Middle frontal gyrus (tissue), 1 donor: ENCODE results near the gene PHF20.
A peak's percentile ranks its signal among the peaks of the same experiment; 100 is the strongest.
"Not testable (repeated sequence)": the region's sequence is repeated elsewhere in the genome, so short reads cannot be mapped to it uniquely, and the experiment has no call there.

Experiments used
- DNase-seq: peaks from one replicate; pipeline ENCODE4 v3.0.0-alpha.2; 2015; ENCODE audit warnings: low spot score; ENCODE audit errors: extremely low spot score

PHF20 gene

GRCh38 chr20:35739294-35740163 lies 32.3 kb upstream of the PHF20 start:
- DNase-seq = no peak

GRCh38 chr20:35741892-35742740 lies 29.7 kb upstream of the PHF20 start, which contains the start of gene RBM39:
RBM39 (minus strand) TSS chr20:35742260; CDS start chr20:35740874, 1,386 bp downstream.
- peak; percentile 100 for DNase-seq

GRCh38 chr20:35742741-35743523 lies 28.9 kb upstream of the PHF20 start:
- DNase-seq = no peak

GRCh38 chr20:35743693-35744491 lies 27.9 kb upstream of the PHF20 start:
- no peak for DNase-seq

GRCh38 chr20:35744492-35744841 lies 27.3 kb upstream of the PHF20 start:
- DNase-seq = not testable (repeated sequence)

- no peak for DNase-seq
Observed at GRCh38 chr20:35750611-35751010, 21.2 kb upstream of the PHF20 start.

GRCh38 chr20:35756404-35756803 lies 15.4 kb upstream of the PHF20 start:
- no peak for DNase-seq

- DNase-seq = no peak
Observed at GRCh38 chr20:35757098-35757705, 14.6 kb upstream of the PHF20 start.

GRCh38 chr20:35761548-35761947 lies 10.3 kb upstream of the PHF20 start:
- DNase-seq = not testable (repeated sequence)

GRCh38 chr20:35762461-35762860 lies 9.4 kb upstream of the PHF20 start:
- no peak for DNase-seq

GRCh38 chr20:35764936-35765335 lies 6.9 kb upstream of the PHF20 start:
- DNase-seq = not testable (repeated sequence)

GRCh38 chr20:35766843-35767242 lies 5.0 kb upstream of the PHF20 start:
- no peak for DNase-seq

GRCh38 chr20:35767683-35768481 lies 3.9 kb upstream of the PHF20 start:
- no peak for DNase-seq

GRCh38 chr20:35768731-35769664 lies 2.8 kb upstream of the PHF20 start:
- peak; percentile 17 for DNase-seq

- DNase-seq = no peak
Observed at GRCh38 chr20:35771367-35771688, 487 bp upstream of the PHF20 start.

GRCh38 chr20:35772563-35773058 lies 796 bp downstream of the PHF20 start:
- DNase-seq = no peak

GRCh38 chr20:35773154-35773751 lies 1.4 kb downstream of the PHF20 start:
- no peak for DNase-seq

GRCh38 chr20:35774391-35774790 lies 2.6 kb downstream of the PHF20 start:
- DNase-seq = no peak
